Heart left ventricle (tissue), 16 donors: ENCODE results near the gene VGLL4. TPM values are rescaled to one million over a fixed set of nuclear protein-coding genes. Genes with fewer than 3 reads are reported as not detected.
A peak's percentile ranks its signal among the peaks of the same experiment; 100 is the strongest.

Source experiments
- ATAC-seq, 4 donors: fragments of 200-7000 bp; cut with Tn5 transposase; one replicate each; pipeline ENCODE4 v1.9.1; 2020 to 2022; ENCODE audit warnings: moderate library complexity in 4 of 4, mild to moderate bottlenecking in 3 of 4, moderate number of reproducible peaks in 1 of 4
- DNase-seq, 5 donors: peaks; one replicate each; pipeline ENCODE4 v3.0.0-alpha.2; 2020
- H3K27ac ChIP-seq, 12 donors: fragments of 200-600 bp; sonication (generic) in 4 of 12; one replicate each; pipeline versions ENCODE4 v1.5.0 to v1.8.0; 2016 to 2022; ENCODE audit warnings: mild to moderate bottlenecking in 2 of 12
- H3K27me3 ChIP-seq, 9 donors: fragments of 200-600 bp; sonication (generic) in 2 of 9; one replicate each; pipeline versions ENCODE4 v1.5.1 to v1.8.0; 2016 to 2022; ENCODE audit warnings: mild to moderate bottlenecking in 3 of 9
- H3K36me3 ChIP-seq, 9 donors: fragments of 200-600 bp; sonication (generic) in 2 of 9; one replicate each; pipeline versions ENCODE4 v1.5.0 to v1.8.0; 2018 to 2022; ENCODE audit warnings: mild to moderate bottlenecking in 2 of 9
- H3K4me1 ChIP-seq, 12 donors: fragments of 200-600 bp; sonication (generic) in 4 of 12; one replicate each; pipeline versions ENCODE4 v1.5.0 to v1.8.0; 2016 to 2022; ENCODE audit warnings: mild to moderate bottlenecking in 3 of 12
- H3K4me3 ChIP-seq, 12 donors: fragments of 200-600 bp; sonication (generic) in 4 of 12; one replicate each; pipeline versions ENCODE4 v1.5.0 to v1.8.0; 2017 to 2022; ENCODE audit warnings: mild to moderate bottlenecking in 9 of 12, moderate library complexity in 4 of 12
- H3K9me3 ChIP-seq, 12 donors: fragments of 200-600 bp; sonication (generic) in 4 of 12; one replicate each; pipeline versions ENCODE4 v1.5.0 to v1.8.0; 2016 to 2022; ENCODE audit warnings: mild to moderate bottlenecking in 1 of 12
- CTCF ChIP-seq, 12 donors: fragments of 200-600 bp; sonication (generic) in 4 of 12; IDR thresholded peaks; one replicate each; pipeline versions ENCODE4 v1.5.0 to v1.8.0; 2018 to 2022; ENCODE audit warnings: antibody characterized with exemption in 12 of 12, mild to moderate bottlenecking in 5 of 12
- POLR2A ChIP-seq, 2 donors: fragments of 450-650 bp; IDR thresholded peaks; one replicate each; pipeline ENCODE4 v1.6.1; 2017; ENCODE audit warnings: antibody characterized with exemption in 2 of 2, mild to moderate bottlenecking in 2 of 2, moderate library complexity in 2 of 2
- WGBS, 4 donors: extraction: QIAGEN DNeasy Blood & Tissue Kit in 2 of 4; methylation state at CpG; one replicate each; pipeline versions ENCODE4 v1.1.5 to v1.1.7; 2013 to 2018; 5-methylcytosine and 5-hydroxymethylcytosine counted together
- intact Hi-C, 10 donors: fragments of 100-400 bp; cut with DNase I; formaldehyde crosslinking; loops; one replicate each; pipeline versions ENCODE4 v1.11.1 to v1.14.2; 2022
- polyA plus RNA-seq, 2 donors: library from polyadenylated mRNA; stranded (reverse); fragments of 200-250 nt; gene quantifications; one replicate each; pipeline ENCODE4 v1.2.3, GENCODE V29; 2013
- total RNA-seq, 9 donors: library from RNA; depleted of rRNA in 2 of 9; stranded (reverse); fragments of >200 nt in 2 of 9; fragmentation: NEBNext Ultra II Directional in 3 of 9; extraction: Animal tissue kit (Norgen Biotek cat#: 25700) in 3 of 9; gene quantifications; one replicate each; pipeline versions ENCODE4 v1.1.0 to v1.2.4, GENCODE V29; 2016 to 2023
- donor health status: ischemic (EF 13 %, LVEDD 7.1; RV severe dilation, severe dysfunction).
- donor health status: healthy with polysubstance abuse.
- donor health status: DM: no; HTN: yes; CAD: no.
- donor health status: DM: no; HTN: no; CAD: no.
- donor health status: ischemic (EF 25% LVEDD 6.9; RV normal size, moderate dysfunction).
- donor health status: ischemic (EF 25% LVEDD 5.7; RV mildly dilated, moderate dysfunction).
- donor health status: healthy.
- donor health status: DM: yes; HTN: yes; CAD: no.
- donor health status: ischemic (EF 35%, LVEDD 5.7; RV mildly dilated, moderate dysfunction).
- donor health status: nonischemic (EF 11% LVEDD 7.7; RV severe dilation, severe dysfunction).
- donor health status: DM: yes; HTN: yes; CAD: no.
- donor health status: PGD.
- donor health status: ischemic (EF 29% LVEDD 5.4; RV normal size, mild dysfunction).
- donor health status: nonischemic (EF 23%, LVEDD 6.1; RV moderate dilation, normal function).

Gene VGLL4
- total and polyA plus RNA-seq, 11 donors, result 24.0 to 40.4 (median 27.0) TPM

- intact Hi-C loops, result loop anchor here in 7 of 10 donors (5.0 to 10.0 kb wide), 5 partner anchors 38 to 180 kb away; partner anchors contain the start of gene VGLL4 (in 5 of the 7)
- peak overlapping the region in 2 of 12 donors; percentile 3 to 10 for H3K4me3 ChIP-seq
- TF ChIP-seq CTCF (IDR thresholded peaks at IDR 0.05) (no peak), POLR2A (IDR thresholded peaks at IDR 0.05) (no peak)
- ATAC-seq, result peak in 2 of 4 donors; percentile 1
- H3K4me1 ChIP-seq, result peaks cover 9 to 100% (median 79%) of the 10 kb centered on the region in 12 donors
- DNase-seq, result peak in 1 of 5 donors; percentile 46
- no peaks in the 10 kb centered on the region for H3K27me3 ChIP-seq
- no peaks in the 10 kb centered on the region for H3K9me3 ChIP-seq
- peaks cover 0 to 52% (median 30%) of the 10 kb centered on the region in 9 donors for H3K36me3 ChIP-seq
- peak overlapping the region in 11 of 12 donors; percentile 12 to 79 (median 64) for H3K27ac ChIP-seq
- 81 to 87% (median 85%) methylated on average over 18 to 19 of the region's 19 CpGs for WGBS, 4 donors
These were observed 79.1 kb downstream of the VGLL4 start for GRCh38 chr3:11564577-11565001.

DNA sequence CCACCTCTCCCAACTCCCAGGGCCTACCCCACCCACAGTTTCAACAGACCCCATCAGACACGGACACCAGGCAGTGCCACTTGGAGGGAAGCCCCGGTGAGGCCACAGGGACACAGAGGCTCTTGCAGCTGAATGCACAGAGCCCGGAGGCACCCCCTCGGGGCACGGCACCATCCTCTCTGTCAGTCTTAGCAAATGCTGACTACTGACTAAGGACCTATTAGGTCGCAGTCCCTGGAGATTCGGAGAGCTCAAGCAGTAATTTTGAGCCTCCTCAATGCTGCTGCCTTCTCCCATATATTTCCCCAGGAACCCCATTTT lies 79.9 kb downstream of the VGLL4 start:
- no peaks in the 10 kb centered on the region for H3K27me3 ChIP-seq
- H3K36me3 ChIP-seq, result peaks cover 0 to 56% (median 36%) of the 10 kb centered on the region in 9 donors
- peak overlapping the region in 5 of 12 donors; percentile 8 to 78 (median 38) for H3K27ac ChIP-seq
- intact Hi-C loops, result loop anchor here in 3 of 10 donors (10.0 kb wide), 3 partner anchors 81 to 179 kb away; partner anchors contain the start of gene VGLL4 (in 1 of the 3)
- no peak for ATAC-seq
- H3K4me1 ChIP-seq, result peaks cover 9 to 100% (median 73%) of the 10 kb centered on the region in 12 donors
- peak in 2 of 5 donors; percentile 26 to 29 for DNase-seq
- TF ChIP-seq CTCF (IDR thresholded peaks at IDR 0.05) (no peak), POLR2A (IDR thresholded peaks at IDR 0.05) (no peak)
- H3K9me3 ChIP-seq, result no peaks in the 10 kb centered on the region
- WGBS, 4 donors, result 76 to 91% (median 89%) methylated on average over 6 to 7 of the region's 7 CpGs
- no peak overlapping the region for H3K4me3 ChIP-seq

- no peak overlapping the region for H3K4me3 ChIP-seq
- no peaks in the 10 kb centered on the region for H3K27me3 ChIP-seq
- H3K4me1 ChIP-seq, result peaks cover 7 to 99% (median 68%) of the 10 kb centered on the region in 12 donors
- TF ChIP-seq CTCF (IDR thresholded peaks at IDR 0.05), result no peak
- TF ChIP-seq POLR2A (IDR thresholded peaks at IDR 0.05), result no peak
- DNase-seq, result peak in 1 of 5 donors; percentile 20
- intact Hi-C loops, result loop anchor here in 3 of 10 donors (10.0 kb wide), 3 partner anchors 81 to 179 kb away; partner anchors contain the start of gene VGLL4 (in 1 of the 3)
- no peak for ATAC-seq
- H3K36me3 ChIP-seq, result peaks cover 0 to 61% (median 41%) of the 10 kb centered on the region in 9 donors
- WGBS, 4 donors, result 88 to 91% (median 90%) methylated on average over 14 to 16 of the region's 16 CpGs
- H3K27ac ChIP-seq, result peak overlapping the region in 7 of 12 donors; percentile 15 to 78 (median 65)
- no peaks in the 10 kb centered on the region for H3K9me3 ChIP-seq
These were observed 80.4 kb downstream of the VGLL4 start for GRCh38 chr3:11563159-11563864.

DNA sequence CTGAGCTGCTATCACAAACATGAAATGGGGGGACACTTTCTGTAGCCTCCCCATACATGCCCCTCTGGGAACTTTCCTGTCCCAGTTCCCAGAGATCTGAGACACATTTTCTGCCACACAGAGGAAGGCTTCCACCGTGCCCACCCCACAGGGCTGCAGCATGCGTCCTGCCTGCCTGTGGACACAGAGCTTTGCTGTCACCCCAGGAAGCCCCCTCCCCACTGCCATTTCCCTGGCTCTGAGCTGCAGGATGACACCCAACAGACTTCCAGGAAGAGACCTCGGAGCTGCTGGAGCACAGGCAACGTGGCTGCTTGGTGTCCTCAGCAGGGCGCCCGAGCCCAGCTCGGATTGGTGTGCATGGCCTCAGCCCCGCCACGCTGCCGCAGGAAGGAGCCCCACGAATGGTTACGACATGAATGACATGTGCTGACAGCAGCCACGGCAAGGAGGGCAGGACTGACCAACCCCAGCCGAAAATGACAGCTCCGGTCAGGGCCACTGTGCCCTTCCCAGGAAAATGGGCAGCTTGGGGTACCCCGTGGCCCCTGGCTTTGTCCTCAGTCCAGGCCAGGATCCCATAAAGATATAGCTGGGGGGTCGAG lies 81.3 kb downstream of the VGLL4 start:
- ATAC-seq (no peak), DNase-seq (no peak)
- H3K36me3 ChIP-seq, result peaks cover 0 to 71% (median 48%) of the 10 kb centered on the region in 9 donors
- no peaks in the 10 kb centered on the region for H3K9me3 ChIP-seq
- H3K4me3 ChIP-seq, result no peak overlapping the region
- no peaks in the 10 kb centered on the region for H3K27me3 ChIP-seq
- 62 to 76% (median 74%) methylated on average over 7 to 17 of the region's 17 CpGs for WGBS, 4 donors
- intact Hi-C loops, result loop anchor here in 3 of 10 donors (10.0 kb wide), 3 partner anchors 82 to 178 kb away; partner anchors contain the start of gene VGLL4 (in 1 of the 3)
- no peak for TF ChIP-seq CTCF (IDR thresholded peaks at IDR 0.05)
- no peak for TF ChIP-seq POLR2A (IDR thresholded peaks at IDR 0.05)
- peaks cover 3 to 98% (median 66%) of the 10 kb centered on the region in 12 donors for H3K4me1 ChIP-seq
- H3K27ac ChIP-seq, result peak overlapping the region in 9 of 12 donors; percentile 24 to 83 (median 65)
